HG03571 (cell line): ENCODE measurements around the gene TCERG1.
"Not testable (repeated sequence)": the region's sequence is repeated elsewhere in the genome, so short reads cannot be mapped to it uniquely, and the experiment has no call there.

Source experiments
- ATAC-seq: cut with Tn5 transposase; IDR thresholded peaks from one replicate; pipeline ENCODE4 v1.9.1; 2021; ENCODE audit not compliant: unreplicated experiment

The TCERG1 gene

GRCh38 chr5:146519554-146519953, 72.4 kb downstream of the TCERG1 start:
- no peak for ATAC-seq

GRCh38 chr5:146520731-146521130, 73.6 kb downstream of the TCERG1 start:
- ATAC-seq, result no peak

GRCh38 chr5:146521403-146522106, 74.4 kb downstream of the TCERG1 start:
- no peak for ATAC-seq

- ATAC-seq, result no peak
These were observed 76.6 kb downstream of the TCERG1 start for GRCh38 chr5:146523698-146524097.

GRCh38 chr5:146527785-146528184, 80.7 kb downstream of the TCERG1 start:
- ATAC-seq, result no peak

- no peak for ATAC-seq
These were observed 81.1 kb downstream of the TCERG1 start for GRCh38 chr5:146528236-146528635.

- ATAC-seq, result no peak
These were observed 82.9 kb downstream of the TCERG1 start for GRCh38 chr5:146529984-146530383.

- ATAC-seq, result peak; percentile 91
These were observed 86.2 kb downstream of the TCERG1 start for GRCh38 chr5:146533260-146533857.

- no peak for ATAC-seq
These were observed 86.7 kb downstream of the TCERG1 start for GRCh38 chr5:146533882-146534281.

- no peak for ATAC-seq
These were observed 91.3 kb downstream of the TCERG1 start for GRCh38 chr5:146538432-146538831.

GRCh38 chr5:146539973-146540372, 92.8 kb downstream of the TCERG1 start:
- ATAC-seq, result no peak

GRCh38 chr5:146540414-146540813, 93.3 kb downstream of the TCERG1 start:
- ATAC-seq, result no peak

GRCh38 chr5:146541958-146542849, 95.1 kb downstream of the TCERG1 start:
- peak; percentile 94 for ATAC-seq

- no peak for ATAC-seq
These were observed 97.1 kb downstream of the TCERG1 start for GRCh38 chr5:146544232-146544631.

GRCh38 chr5:146548781-146549449, 101.8 kb downstream of the TCERG1 start:
- no peak for ATAC-seq

GRCh38 chr5:146549615-146550014, 102.5 kb downstream of the TCERG1 start:
- ATAC-seq, result no peak

GRCh38 chr5:146553446-146553845, 106.3 kb downstream of the TCERG1 start:
- no peak for ATAC-seq

- ATAC-seq, result not testable (repeated sequence)
These were observed 109.8 kb downstream of the TCERG1 start for GRCh38 chr5:146556884-146557283.

- ATAC-seq, result no peak
These were observed 113.2 kb downstream of the TCERG1 start for GRCh38 chr5:146560205-146560812.
